Activated CD4-positive, alpha-beta T cell treated with anti-CD3 and anti-CD28 coated beads, Interleukin-2, Interleukin-6, amounts not matched to agents 100 ng/mL and 50 ng/mL, durations not matched to agents 16 hours and 8 hours (primary cell): ENCODE data around the gene IRF2BP2.
A peak's percentile ranks its signal among the peaks of the same experiment; 100 is the strongest.

Experiments used
- DNase-seq: peaks from one replicate; pipeline ENCODE4 v3.0.0-alpha.2; 2020

The IRF2BP2 gene

DNA sequence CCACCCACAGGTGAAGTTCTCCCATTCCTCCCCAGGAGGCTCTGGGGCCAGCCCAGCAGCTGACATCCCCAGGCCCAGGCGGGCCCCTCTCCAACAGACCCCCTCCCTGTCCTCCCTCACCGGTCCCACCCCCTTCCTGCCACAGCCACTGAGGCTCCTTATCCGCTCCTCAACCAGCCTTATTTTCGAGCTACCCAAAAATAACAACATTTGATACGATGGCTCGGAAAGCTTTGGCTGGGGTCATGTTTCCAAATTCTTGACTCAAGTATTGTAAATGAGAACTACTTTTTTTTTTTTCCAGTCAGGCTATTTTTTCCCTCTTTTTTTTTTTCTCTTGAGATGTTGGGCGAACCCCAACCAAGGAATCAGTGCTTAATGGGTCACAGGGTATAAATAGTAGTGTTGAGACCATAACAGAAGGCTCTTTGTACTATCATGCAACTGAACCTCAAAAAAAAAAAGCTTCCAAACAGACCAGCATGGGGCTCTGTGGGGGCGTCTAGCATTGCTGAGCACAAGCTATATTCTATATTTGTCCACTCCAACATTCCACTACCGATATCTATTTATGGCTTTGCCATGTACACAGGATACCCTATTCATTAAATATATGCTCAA lies 27.2 kb downstream of the IRF2BP2 start:
- no peak for DNase-seq

DNA sequence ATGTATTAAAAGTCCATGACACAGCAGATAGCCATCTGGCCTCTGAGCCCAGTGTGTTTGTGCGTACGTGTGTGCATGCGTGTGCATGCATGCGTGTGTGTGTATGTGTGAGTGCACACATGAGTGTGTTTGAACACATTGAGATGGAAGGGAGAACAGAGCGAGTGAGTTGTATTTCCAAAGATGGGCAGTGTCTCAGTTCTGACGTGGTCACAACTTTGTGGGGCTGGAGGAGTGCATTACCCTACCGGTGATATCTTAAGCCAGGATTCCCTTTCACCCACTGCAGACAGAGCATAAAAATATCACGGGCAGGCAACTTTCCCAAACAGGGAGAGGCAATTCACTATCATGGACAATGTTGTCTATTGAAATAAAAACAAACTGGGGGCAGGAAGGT lies 27.8 kb downstream of the IRF2BP2 start:
- DNase-seq = no peak

DNA sequence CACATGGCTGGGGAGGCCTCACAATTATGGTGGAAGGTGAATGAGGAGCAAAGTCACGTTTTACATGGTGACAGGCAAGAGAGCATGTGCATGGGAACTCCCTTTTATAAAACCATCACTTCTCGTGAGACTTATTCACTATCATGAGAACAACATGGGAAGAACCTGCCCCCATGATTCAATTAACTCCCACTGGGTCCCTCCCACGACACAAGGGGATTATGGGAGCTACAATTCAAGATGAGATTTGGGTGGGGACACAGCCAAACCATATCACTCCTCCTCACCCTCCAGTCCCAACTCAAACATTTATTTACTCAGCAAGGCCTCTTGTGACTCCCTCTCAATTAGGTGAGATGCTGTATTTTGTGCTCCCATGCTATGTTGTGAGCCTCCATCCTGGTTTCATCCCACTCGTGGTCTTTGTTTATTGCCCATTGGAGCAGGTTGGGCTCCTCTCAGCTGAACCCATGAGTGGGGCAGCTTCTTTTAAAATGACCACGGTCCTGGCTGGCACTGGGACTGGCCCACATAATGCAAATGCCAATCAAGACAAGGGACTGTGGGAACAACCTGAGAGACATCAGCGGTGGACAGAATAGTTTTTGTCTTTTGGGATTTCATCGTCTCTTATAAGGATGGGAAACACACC lies 28.8 kb downstream of the IRF2BP2 start:
- DNase-seq = no peak

DNA sequence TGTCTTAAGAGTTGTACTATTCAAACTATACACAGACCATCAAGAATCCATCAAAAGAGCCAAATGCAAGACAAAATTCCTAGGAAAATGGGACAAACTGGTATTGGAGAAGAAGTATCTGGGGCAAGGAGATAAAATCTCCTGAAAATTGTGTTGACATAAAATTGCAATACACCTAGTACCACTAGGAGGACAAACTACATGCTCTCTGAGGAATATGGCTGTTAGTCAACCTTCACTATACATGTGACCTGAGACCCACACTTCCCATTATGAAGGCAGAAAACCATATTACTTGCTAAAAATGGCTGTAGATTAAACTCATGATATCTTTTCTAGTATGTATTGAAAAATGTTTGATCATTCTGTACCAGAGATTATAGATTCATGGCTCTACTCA lies 30.0 kb downstream of the IRF2BP2 start:
- no peak for DNase-seq

DNA sequence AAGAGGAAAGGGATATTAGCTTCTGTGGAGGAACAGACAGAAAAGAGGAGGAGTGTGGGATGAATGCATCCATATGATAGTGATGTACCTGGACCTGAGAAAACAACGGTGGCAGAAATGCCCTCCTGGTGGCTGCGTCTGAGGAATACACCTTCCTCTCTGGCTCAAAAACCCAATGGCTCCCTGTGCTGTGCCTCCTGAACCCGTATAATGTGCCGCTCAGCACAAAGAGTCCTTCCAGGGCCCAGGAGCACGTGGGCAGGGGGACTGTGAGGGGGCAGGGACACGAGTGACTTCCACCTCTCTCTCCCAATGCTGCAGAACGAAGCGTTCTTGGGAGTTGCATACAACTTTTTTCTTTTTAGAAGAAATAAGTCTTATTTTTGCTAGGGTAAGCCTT lies 31.2 kb downstream of the IRF2BP2 start:
- DNase-seq = no peak

DNA sequence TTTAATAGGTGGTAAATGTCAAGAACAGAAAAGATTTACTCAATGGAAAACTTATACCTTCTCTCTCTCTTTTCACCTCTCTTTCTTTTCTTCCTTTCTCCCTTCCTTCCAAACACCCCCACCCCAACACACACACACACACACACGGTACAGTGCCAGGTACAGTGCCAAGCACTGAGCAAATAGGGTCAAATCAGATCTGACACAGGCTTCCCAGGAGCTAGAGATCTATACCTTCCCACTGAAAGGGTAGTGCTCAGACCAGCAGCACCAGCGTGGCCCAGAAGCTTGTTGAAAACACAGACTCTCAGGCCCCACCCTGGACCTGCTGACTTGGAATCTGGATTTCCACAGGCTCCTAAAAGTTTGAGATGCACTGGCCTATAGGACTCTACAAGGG lies 31.9 kb downstream of the IRF2BP2 start:
- no peak for DNase-seq

DNA sequence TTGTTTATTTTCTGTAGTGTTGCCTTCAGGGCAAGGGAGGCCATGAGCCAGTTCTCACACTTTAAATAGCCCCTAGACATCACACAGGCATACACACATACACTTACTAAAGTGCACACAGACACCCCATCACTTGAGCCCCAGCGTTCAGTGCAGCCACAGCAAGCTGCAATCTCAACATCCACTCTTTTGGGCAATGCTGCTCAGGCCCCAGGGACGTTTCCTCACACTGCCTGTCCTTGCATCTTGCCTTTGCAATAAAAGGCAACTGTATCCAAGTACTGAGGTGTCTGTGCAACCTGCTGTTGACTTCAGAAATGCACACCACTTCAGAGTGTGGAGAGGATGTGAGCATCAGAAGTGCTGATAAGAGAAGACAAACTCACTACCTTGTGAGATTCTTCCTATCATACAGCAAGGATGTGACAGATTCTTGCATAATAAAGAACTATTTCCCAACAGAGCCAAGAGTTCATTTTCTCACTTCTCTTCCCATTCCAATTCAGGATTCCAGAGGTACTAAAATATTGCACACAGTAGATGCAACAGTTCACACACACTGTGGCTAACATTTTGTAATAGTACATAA lies 36.2 kb downstream of the IRF2BP2 start:
- no peak for DNase-seq

DNA sequence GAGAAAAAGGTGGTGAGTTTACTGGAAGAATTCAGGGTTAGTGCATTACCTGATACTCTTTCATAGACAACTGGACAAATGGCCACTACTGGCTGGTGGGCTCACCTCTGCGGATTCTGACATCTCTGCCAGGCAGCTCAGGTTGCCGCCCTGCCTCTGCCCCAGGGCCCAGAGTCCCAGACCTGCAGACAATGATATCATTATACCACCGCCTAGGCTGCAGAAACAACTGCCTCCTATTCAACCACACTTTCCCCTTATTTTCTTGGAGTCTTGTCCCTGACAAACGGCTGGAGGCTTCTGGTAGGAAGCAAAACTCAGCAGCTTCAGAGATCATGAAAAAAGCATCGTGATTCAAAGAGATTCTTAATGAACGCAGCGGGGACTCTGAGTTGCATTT lies 37.0 kb downstream of the IRF2BP2 start:
- no peak for DNase-seq

DNA sequence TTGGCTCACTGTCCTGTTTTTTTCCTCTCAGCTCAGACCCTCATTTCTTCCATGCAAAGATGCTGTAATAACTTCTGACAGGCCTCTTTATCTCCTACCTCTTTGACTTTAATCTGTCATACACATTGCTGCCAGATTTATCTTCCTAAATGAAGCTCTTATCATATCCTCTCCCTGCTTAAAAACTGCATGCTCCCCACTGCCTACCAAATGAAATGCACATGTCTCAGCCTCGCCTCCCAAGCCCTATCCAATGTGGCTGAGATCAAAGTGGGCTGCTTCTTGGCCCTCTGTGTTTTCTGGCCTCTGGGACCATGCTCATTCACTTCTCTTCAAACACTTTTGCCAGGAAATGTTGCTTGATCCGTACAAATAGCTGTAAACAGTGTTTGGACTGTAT lies 38.3 kb downstream of the IRF2BP2 start:
- no peak for DNase-seq

DNA sequence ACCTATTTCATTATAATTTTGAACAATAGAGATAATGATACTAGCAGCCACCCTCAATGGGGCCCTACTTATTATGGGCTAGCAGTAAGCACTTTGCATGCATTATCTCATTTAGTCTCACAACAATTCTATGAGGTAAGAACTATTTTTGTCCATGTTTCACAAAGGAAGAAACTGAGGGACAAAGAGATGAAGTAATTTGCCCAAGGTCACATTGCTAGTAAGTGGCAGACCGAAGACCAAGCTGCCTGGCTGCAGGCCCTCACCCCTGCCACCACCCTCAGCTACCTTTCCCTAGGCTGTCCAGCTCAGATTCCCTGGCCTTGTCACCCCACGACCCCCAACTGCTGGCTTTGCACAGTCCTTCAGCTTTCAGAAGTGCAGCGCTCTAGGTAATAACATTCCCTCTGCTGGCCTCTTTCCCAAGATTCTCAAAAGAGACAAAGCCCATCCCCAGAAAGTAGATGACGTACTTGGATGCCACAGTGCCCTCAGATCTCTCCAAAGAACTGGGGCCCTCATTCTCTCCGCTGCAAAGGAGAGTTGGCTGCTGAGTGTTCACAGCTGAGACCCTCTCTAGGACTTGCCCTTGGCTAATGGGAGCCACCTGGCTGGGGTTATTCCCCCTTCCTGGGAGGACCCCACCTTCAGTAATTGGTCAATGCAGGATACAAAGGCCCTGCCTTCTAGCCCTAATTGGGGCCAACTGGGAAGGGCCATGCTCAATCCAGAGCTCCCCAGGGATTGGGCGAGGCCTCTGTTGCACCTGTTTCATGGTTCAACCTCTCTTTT lies 39.5 kb downstream of the IRF2BP2 start:
- DNase-seq = no peak

DNA sequence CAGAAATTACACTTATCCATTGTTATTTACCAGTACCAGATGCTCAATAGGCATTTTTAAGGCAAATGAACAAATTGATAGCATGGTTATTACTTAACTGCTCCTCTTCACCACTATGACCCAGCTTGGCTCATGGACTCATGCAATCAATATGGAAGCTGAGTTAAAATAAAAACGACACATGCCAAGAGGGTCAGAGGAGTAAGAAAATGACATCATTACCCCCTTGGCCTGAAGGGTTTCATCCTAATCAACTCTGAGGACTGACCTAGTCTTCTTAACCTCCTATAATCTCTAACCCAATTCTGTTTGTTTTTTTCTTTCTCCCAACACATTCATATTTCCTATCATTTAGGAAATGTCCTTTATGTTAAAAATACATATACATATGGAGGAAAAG lies 41.6 kb downstream of the IRF2BP2 start:
- DNase-seq = no peak

DNA sequence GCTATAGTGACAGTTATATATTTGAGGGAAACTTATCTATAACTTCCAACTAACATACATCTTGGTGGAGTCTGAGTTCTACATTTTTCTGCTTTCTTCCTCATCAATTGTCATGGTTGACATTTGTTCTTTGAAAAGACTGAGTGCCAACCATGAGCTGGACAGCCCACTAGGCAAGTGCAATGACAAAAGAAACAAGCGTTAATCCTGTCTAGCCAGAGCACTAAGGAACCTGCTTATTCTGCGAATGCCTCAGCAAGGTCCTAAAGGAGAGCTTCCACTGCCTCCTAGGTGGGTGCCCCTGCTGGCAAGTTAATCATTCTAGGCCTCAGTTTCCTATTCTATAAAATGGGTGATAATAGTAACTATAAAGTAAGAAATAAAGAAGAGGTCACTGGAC lies 44.8 kb downstream of the IRF2BP2 start:
- DNase-seq = no peak

DNA sequence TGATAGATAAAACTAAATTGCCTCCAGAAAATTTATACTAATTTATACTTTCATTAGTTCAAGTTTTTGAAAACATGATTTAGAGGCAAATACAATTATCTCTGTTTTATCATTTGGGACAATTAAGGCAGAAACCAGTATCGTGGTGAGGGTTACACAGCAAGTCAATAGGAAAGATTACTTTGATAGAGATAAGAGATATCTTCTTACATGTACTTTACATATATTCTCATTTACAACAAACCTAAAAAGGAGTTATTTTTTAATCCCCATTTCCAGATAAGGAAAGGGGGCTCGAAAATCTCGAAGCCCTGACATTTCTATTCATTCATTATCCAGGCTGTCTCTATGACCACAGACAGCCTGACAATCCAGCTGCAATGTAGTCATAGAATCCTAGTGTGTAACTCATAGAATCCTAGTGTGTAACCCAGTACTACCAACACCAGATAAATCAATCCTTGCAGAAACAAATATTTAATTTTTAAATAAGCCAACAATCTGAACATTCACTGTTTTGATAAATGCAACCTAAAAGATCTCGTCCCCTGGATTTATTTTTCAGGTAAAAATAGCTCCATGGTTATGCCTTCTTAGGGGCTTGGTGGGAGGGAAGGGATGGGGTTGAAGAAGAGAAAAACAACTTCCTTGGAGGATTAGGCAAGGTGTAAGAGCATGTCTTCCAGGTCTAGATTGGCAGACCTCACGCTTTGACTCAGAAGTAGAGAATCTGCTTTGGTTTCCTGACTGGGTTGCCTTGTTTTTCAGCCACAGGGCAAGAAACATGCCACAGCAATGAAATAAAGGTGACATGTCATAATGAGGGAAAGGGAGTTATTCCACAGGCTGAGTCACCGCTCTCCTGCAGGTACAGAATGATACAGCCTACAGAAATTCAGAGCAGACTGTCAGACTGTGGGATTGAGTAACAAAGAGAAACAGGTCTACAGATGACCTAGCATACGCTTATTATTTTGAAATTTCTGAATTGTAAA lies 45.6 kb downstream of the IRF2BP2 start:
- DNase-seq = peak; percentile 52

DNA sequence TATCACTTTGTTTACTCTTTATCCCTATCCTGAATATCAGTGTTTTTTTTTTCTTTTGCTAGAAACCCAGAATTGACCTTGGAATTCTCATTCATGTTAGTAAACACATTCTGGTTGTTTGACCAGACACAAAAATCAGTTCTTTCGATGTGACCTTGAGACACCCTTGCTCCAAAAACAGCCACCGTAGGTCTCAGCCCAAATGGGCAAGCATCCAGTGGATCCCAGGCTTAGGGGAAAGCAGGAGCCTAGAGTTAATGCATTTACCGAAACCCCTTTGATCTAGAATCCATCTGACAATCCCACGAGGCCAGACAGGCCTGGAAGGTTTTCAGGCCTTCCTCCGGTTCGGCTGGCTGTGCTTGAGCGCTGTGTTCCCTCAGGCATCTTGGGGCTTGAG lies 47.6 kb downstream of the IRF2BP2 start:
- no peak for DNase-seq

DNA sequence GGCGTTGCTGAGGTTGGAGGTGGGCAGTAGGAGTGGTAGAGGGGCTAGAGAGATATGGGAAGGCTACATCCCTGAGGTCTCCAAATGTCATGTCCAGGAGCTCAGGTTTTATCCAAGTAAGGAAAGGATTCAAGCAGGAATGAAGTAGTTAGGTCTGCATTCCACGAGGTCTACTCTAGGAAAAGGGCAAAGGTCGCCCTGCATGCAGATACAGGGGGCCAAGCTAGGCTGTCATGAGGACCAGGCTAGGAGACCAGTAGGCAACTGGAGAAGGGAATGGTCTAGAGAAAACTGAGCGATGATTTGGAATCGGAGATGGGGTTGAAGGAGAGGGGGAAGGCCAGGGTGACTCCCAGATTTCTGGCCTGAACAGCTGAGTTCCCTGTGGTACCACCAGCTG lies 48.7 kb downstream of the IRF2BP2 start:
- DNase-seq = no peak

DNA sequence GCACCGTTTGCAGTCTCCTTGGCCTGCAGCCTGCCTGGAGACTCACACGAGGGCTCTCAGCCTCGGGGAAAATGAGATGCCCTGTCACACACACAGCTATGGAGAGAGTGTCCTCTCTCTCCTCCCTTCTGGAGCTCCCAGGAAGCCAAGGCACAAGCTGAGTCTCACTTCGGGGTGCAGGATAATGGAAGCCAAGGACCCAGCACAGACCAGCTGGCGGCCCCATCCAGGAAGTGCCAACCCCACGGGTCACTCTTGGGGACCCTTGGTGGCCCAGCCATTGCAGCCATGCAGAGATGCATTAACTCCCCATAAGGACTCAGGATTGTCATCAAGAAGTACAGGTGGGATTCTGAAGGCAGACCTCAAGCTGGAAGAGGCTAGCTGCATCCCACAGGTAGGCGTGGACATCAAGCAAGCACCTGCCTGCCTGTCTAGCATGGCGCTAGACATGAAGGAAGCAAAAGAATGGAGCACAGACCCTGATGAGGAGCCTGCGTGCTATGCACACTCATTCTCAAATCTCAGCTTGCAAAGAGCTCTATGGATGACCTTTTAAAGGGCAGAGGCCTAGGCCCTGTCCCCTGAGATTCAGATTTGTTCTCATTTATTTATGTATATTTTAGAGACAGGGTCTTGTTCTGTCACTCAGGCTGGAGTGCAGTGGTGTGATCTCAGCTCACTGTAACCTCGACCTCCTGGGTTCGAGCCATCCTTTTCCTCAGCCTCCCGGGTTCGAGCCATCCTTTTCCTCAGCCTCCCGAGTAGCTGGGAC lies 49.9 kb downstream of the IRF2BP2 start:
- no peak for DNase-seq

DNA sequence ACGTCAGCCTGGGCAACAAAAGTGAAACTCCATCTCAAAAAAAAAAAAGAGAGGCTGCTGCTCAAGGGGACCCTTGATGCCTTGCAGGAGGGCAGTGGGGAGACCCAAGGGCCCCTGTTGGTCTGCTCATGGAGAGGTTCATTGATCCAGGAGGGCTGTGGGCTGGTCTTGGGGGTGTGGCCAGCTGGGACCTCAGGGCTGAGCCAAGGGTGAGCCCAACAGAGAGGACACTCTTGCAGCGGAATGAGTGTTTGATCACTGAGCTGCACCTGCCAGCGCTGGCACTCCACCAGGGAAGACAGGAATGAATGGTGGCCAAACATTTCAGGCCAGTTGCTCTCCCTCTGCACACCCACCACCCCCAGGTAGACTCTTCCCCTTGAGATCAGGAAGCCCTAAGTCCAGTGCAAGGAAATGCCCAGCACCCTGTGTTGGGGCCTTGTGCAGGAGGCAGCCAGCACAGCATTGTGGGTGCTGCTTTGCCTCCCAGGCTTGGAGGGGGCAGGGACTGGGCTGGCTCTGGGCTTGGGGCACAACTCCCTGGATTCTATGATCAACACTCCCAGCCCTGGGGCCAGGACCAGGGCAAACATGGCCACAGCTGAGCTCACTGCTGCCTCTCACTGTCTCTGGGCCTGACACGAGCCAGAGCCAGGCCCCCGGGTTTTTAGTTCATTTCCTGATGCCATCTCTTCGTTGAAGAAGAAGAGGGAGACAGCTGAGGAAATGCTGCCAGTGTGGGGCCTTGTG lies 50.7 kb downstream of the IRF2BP2 start:
- no peak for DNase-seq

DNA sequence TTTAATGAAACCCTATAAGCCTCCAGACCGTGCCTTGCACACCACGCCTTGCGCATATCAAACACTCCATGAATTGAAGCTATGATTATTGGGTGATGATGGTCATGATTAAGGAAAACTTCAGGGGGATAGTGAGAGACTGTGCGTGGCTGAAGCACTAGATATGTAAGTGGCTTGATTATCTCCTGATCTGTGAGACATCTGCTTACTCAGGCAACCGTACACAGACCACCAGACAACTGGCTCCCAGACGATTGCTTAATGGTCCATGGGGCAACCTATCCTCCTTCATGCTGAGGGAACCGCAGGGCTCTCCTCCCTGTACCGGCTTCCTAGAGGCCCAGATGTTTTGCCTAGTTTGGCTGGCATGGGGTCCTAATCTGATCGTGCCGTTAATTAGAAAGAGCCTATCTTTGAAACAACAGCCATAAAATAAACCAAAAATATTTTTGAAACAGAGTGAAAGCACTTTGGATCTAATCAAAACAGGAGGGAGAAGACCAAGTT lies 51.6 kb downstream of the IRF2BP2 start:
- DNase-seq = no peak

DNA sequence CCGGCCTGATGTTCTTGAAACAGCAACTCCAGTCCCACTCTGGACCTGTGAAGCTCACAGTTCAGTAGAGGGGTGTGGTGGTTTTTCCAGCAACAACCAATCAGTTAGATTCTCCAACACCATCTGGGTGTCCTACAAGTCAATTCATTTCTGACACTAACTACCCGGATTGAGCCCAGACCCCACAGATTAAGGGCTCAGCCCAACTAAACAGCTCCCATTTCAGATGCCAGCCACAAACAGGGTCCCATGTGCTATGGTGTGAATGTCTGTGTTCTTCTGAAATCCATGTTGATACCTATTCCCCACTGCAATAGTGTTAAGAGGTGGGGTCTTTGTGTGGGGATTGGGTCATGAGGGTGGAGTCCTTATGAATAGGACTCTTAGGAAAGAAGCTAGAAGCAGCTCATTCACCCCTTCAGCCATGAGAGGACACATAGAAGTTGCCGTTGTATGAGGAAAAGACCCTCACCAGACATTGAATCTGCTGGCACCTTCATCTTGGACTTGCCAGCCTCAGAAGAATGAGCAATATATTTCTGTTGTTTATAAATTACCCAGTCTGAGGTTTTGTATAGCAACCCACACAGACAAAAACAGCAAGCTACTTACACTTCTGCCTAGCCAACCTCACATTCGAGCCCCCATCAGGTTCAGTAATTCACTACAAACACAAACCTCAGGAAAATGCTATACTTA lies 53.6 kb downstream of the IRF2BP2 start:
- no peak for DNase-seq

DNA sequence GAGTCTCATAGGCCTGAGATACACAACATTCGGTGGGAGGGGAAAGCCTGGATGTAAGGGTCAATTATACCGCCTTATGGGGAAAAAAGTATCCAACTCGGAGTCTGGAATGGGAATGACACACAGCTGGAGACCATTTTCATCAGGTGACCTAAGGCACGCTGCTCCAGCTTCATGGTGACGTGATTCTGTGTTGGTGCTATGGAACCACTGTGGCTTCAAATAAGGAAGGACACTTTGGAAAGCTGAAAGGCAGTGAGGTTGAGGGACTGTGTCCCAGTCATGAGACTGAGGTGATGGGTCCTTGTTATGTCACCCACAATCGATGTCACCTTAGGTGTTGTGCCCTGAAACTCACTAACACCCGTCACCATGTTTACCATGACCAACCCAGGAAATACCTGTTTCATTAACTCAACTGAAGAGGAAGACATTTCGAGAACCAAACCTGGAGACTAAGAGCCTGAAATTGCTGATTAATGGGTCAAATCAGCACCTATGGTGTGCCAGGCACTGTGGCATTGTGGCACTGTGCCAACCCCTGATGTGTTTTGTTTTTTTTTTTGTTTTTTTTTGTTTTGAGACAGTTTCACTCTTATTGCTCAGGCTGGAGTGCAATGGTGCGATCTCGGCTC lies 54.5 kb downstream of the IRF2BP2 start:
- no peak for DNase-seq
